Effector CD4-positive, alpha-beta T cell (primary cell): Measurements from ENCODE around the gene PCDHB14. TPM values are rescaled to one million over a fixed set of nuclear protein-coding genes. Genes with fewer than 3 reads are reported as not detected.
"Not testable (repeated sequence)": the region's sequence is repeated elsewhere in the genome, so short reads cannot be mapped to it uniquely, and the experiment has no call there.

Source experiments
- DNase-seq: peaks from one replicate; pipeline ENCODE4 v3.0.0-alpha.2; 2020
- total RNA-seq: gene quantifications from one replicate; lab custom pipeline; 2026; lab: John Stamatoyannopoulos, UW

PCDHB14 gene
- not detected for total RNA-seq

DNA sequence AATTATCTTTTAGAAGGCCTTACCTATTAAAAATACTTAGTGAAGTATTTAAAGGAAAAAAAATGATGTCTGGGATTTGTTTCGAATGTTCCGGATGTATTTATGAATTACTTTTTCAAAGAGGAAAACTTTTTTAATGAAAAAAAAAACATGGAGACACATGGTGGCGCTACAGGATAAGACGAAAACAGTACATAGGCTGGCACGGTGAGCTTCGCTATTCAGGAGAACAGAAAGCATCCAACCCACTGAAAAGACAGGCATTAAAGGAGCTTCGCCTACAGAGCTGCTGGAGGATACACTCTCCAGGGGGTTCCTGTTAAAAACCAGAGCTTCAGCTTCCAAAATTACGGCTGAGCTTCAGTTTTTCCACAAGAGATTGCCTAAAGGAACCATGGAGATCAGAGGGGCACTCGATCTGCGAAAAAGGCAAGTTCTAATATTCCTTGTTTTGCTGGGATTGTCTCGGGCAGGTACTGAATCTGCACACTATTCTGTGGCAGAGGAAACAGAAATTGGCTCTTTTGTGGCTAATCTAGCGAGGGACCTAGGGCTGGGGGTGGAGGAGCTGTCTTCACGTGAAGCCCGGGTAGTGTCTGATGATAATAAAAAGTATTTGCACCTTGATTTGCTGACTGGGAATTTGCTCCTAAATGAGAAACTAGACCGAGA lies at the start of gene PCDHB14:
Gene PCDHB14, plus strand, starts transcription at position 232 of the 672 bp plus-strand sequence. Its CDS starts 163 bp downstream, at position 395.
- DNase-seq: no peak

DNA sequence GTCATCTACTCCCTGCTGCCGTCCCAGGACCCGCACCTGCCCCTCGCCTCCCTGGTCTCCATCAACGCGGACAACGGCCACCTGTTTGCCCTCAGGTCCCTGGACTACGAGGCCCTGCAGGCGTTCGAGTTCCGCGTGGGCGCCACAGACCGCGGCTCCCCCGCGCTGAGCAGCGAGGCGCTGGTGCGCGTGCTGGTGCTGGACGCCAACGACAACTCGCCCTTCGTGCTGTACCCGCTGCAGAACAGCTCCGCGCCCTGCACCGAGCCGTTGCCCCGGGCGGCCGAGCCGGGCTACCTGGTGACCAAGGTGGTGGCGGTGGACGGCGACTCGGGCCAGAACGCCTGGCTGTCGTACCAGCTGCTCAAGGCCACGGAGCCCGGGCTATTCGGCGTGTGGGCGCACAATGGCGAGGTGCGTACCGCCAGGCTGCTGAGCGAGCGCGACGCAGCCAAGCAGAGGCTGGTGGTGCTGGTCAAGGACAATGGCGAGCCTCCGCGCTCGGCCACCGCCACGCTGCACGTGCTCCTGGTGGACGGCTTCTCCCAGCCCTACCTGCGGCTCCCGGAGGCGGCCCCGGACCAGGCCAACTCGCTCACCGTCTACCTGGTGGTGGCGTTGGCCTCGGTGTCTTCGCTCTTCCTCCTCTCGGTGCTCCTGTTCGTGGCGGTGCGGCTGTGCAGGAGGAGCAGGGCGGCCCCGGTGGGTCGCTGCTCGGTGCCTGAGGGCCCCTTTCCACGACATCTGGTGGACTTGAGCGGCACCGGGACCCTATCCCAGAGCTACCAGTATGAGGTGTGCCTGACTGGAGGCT lies 48.6 kb upstream of the PCDHB14 start:
- DNase-seq: not testable (repeated sequence)

DNA sequence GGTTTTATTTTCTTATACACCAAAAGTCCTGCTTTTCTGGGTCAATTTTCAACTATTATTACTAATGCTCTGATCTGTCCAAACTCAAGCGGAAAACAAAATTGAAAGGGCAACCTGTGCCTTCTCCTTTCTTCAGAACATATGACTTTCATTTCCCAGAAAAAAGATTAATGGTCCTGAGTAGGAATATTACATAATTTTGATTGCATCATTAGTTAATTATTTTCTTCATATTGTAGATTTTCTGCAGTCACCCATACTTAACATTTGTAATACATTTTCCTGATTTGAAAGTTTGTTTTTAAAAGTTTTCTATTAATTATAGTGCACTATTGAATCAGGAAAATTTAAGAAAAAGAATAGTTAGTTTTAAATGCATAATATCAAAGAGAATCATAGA lies 47.2 kb upstream of the PCDHB14 start:
- DNase-seq: no peak

DNA sequence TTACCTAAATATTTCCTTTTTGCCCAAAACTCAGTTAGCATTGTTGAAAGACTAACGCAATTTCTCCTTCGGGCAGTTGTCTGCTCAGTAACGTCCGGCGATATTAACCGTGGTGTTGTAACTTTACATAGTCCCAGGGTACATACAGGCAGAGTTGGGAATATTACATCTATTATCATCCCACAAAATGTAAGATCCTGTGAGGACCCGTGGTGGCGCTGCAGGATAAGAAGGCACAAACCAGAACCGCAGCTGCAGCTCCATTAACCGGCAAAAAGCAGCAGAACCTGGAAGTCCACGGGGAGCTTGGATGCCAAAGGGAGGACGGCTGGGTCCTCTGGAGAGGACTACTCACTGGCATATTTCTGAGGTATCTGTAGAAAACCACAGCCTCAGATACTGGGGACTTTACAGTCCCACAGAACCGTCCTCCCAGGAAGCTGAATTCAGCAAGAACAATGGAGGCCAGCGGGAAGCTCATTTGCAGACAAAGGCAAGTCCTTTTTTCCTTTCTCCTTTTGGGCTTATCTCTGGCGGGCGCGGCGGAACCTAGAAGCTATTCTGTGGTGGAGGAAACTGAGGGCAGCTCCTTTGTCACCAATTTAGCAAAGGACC lies 45.5 kb upstream of the PCDHB14 start, which contains the start of gene PCDHB8:
Gene PCDHB8, plus strand, starts transcription at position 214 of the 615 bp plus-strand sequence. Its CDS starts 245 bp downstream, at position 459.
- DNase-seq: not testable (repeated sequence)

DNA sequence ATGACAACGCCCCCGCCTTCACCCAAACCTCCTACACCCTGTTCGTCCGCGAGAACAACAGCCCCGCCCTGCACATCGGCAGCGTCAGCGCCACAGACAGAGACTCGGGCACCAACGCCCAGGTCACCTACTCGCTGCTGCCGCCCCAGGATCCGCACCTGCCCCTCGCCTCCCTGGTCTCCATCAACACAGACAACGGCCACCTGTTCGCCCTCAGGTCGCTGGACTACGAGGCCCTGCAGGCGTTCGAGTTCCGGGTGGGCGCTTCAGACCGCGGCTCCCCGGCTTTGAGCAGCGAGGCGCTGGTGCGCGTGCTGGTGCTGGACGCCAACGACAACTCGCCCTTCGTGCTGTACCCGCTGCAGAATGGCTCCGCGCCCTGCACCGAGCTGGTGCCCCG lies 43.8 kb upstream of the PCDHB14 start:
- not testable (repeated sequence) for DNase-seq

DNA sequence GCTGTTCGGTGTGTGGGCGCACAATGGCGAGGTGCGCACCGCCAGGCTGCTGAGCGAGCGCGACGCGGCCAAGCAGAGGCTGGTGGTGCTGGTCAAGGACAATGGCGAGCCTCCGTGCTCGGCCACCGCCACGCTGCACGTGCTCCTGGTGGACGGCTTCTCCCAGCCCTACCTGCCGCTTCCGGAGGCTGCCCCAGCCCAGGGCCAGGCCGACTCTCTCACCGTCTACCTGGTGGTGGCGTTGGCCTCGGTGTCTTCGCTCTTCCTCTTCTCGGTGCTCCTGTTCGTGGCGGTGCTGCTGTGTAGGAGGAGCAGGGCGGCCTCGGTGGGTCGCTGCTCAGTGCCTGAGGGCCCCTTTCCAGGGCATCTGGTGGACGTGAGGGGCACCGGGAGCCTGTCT lies 43.3 kb upstream of the PCDHB14 start:
- DNase-seq: not testable (repeated sequence)

DNA sequence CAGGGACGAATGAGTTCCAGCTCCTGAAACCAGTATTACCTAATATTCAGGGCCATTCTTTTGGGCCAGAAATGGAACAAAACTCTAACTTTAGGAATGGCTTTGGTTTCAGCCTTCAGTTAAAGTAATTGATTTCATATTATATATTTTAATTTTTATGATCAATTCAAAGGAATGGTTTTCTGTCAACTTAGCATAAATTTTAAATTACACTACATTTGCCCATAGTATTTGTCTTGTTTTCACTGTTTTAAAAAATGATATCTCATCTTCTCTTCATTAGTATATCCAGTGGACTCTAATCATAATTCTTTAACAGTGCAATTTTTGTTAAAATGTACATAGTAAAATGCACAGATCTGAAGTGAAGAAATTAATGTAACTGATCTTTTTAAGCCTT lies 42.8 kb upstream of the PCDHB14 start:
- no peak for DNase-seq

DNA sequence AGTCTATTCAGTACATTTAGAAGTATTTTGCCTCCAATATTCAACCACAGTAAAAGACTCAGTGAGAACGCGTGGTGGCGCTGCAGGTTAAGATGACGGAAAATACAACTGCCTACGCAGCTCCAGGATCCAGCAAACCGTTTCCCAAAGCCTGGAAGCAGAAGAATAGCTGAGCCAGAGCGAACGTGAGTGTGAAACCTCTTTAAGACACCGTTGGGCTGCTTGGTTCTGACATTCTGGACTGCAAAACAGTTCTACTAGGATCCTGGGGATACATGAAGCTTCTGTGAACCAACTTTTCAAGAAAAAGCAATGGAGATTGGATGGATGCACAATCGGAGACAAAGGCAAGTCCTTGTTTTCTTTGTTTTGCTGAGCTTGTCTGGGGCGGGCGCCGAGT lies 40.9 kb upstream of the PCDHB14 start, which contains the start of gene PCDHB16:
Gene PCDHB16, plus strand, starts transcription at position 140 of the 400 bp plus-strand sequence. Its CDS starts 173 bp downstream, at position 313.
- no peak for DNase-seq

DNA sequence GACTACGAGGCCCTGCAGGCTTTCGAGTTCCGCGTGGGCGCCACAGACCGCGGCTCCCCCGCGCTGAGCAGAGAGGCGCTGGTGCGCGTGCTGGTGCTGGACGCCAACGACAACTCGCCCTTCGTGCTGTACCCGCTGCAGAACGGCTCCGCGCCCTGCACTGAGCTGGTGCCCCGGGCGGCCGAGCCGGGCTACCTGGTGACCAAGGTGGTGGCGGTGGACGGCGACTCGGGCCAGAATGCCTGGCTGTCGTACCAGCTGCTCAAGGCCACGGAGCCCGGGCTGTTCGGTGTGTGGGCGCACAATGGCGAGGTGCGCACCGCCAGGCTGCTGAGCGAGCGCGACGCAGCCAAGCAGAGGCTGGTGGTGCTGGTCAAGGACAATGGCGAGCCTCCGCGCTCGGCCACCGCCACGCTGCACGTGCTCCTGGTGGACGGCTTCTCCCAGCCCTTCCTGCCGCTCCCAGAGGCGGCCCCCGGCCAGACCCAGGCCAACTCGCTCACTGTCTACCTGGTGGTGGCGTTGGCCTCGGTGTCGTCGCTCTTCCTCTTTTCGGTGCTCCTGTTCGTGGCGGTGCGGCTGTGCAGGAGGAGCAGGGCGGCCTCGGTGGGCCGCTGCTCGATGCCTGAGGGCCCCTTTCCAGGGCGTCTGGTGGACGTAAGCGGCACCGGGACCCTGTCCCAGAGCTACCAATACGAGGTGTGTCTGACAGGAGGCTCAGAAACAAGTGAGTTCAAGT lies 38.9 kb upstream of the PCDHB14 start:
- DNase-seq: not testable (repeated sequence)

DNA sequence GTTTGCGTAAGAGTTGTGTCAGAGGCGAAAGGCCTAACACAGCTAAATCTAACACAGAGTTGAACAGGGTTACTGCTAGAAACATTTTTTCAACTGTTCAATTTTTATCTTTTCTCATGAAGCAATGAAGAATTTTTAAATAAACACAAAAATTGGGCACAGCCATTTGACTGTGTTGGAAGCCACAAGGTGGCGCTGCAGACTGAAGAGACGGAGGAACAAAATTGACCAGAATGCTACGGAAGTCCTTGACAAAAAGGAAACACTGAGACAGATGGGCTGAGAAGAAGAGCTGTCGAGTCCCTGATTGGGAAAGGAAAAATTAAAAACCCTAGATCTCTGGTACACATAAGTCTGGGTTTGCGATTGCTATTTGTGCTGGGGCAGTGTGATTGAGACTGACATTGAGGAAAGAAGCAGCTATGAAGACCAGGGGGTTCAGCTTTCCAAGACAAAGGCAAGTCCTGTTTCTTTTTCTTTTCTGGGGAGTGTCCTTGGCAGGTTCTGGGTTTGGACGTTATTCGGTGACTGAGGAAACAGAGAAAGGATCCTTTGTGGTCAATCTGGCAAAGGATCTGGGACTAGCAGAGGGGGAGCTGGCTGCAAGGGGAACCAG lies 36.1 kb upstream of the PCDHB14 start, which contains the start of gene PCDHB9:
Gene PCDHB9, plus strand, starts transcription at position 265 of the 616 bp plus-strand sequence. Its CDS starts 158 bp downstream, at position 423.
- no peak for DNase-seq

DNA sequence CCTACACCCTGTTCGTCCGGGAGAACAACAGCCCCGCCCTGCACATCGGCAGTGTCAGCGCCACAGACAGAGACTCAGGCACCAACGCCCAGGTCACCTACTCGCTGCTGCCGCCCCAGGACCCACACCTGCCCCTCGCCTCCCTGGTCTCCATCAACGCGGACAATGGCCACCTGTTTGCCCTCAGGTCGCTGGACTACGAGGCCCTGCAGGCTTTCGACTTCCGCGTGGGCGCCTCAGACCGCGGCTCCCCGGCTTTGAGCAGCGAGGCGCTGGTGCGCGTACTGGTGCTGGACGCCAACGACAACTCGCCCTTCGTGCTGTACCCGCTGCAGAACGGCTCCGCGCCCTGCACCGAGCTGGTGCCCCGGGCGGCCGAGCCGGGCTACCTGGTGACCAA lies 34.5 kb upstream of the PCDHB14 start:
- not testable (repeated sequence) for DNase-seq

DNA sequence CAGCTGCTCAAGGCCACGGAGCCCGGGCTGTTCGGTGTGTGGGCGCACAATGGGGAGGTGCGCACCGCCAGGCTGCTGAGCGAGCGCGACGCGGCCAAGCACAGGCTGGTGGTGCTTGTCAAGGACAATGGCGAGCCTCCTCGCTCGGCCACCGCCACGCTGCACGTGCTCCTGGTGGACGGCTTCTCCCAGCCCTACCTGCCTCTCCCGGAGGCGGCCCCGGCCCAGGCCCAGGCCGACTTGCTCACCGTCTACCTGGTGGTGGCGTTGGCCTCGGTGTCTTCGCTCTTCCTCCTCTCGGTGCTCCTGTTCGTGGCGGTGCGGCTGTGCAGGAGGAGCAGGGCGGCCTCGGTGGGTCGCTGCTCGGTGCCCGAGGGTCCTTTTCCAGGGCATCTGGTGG lies 34.0 kb upstream of the PCDHB14 start:
- not testable (repeated sequence) for DNase-seq

DNA sequence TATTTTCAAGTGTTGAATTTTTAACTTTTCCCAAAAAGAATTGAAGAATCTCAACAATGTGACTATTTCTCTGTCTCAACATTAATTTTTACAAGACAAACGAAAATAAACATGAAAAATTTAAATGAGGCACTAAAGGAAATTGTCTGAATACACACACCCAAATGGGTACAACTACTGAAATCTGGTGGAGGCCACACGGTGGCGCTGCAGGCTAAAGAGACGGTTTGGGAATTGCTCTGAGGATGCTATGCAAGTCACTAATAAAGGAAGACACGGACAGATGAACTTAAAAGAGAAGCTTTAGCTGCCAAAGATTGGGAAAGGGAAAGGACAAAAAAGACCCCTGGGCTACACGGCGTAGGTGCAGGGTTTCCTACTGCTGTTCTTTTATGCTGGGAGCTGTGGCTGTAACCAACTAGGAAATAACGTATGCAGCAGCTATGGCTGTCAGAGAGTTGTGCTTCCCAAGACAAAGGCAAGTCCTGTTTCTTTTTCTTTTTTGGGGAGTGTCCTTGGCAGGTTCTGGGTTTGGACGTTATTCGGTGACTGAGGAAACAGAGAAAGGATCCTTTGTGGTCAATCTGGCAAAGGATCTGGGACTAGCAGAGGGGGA lies 30.9 kb upstream of the PCDHB14 start, which contains the start of gene PCDHB10:
Gene PCDHB10, plus strand, starts transcription at position 244 of the 616 bp plus-strand sequence. Its CDS starts 200 bp downstream, at position 444.
- DNase-seq: no peak

DNA sequence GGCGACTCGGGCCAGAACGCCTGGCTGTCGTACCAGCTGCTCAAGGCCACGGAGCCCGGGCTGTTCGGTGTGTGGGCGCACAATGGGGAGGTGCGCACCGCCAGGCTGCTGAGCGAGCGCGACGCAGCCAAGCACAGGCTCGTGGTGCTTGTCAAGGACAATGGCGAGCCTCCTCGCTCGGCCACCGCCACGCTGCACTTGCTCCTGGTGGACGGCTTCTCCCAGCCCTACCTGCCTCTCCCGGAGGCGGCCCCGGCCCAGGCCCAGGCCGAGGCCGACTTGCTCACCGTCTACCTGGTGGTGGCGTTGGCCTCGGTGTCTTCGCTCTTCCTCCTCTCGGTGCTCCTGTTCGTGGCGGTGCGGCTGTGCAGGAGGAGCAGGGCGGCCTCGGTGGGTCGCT lies 28.8 kb upstream of the PCDHB14 start:
- not testable (repeated sequence) for DNase-seq

DNA sequence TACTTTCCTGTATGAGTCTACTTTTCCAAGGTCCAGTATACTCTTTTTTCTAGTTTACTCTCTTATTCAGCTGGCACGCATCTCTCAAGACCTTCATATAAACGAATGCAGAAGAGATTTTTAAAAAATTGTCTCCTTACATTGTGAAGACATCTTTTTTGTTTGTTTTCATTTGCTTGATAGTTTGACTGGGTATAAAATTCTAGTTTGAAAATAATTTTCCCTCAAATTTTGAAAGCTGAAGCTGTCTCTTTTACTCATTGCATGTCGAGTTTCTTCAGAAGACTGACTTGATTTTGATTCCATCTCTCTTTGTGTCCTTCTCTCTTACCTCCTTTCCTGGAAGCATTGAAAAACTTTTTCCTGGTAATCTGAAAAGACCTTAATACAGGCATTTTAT lies 26.8 kb upstream of the PCDHB14 start:
- no peak for DNase-seq

DNA sequence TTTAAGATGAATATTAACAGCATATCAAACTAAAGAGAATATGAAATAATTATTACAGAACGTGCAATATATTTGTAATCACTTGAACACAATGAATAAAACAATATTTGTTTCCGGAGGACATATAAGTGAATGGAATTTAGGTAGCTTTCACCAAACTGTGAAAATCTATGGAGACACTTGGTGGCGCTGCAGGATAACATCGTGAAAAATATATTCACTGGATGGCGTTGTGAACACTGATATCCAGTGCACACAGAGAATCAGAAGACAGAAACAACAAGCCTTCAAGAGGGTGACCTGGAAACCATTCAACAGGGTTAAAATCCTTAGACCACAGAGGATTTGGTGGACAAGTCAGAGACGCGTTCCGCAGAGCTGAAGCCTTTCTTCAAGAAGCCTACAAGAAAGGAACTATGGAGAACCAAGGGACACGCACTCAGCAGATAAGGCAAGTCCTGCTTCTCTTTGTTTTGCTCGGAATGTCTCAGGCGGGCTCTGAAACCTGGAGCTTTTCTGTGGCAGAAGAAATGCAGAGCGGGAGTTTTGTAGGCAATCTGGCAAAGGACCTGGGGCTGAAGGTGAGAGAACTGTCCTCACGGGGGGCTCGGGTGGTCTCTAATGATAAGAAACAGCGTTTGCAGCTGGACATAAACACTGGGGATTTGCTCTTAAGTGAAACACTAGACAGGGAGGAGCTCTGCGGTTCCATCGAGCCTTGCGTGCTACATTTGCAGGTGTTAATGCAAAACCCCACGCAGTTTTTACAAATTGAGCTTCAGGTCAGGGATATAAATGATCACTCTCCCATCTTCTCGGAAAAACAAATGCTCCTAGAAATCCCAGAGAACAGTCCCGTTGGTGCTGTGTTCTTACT lies 23.5 kb upstream of the PCDHB14 start, which contains the start of gene PCDHB11:
Gene PCDHB11, plus strand, starts transcription at position 269 of the 877 bp plus-strand sequence. Its CDS starts 148 bp downstream, at position 417.
- no peak for DNase-seq

DNA sequence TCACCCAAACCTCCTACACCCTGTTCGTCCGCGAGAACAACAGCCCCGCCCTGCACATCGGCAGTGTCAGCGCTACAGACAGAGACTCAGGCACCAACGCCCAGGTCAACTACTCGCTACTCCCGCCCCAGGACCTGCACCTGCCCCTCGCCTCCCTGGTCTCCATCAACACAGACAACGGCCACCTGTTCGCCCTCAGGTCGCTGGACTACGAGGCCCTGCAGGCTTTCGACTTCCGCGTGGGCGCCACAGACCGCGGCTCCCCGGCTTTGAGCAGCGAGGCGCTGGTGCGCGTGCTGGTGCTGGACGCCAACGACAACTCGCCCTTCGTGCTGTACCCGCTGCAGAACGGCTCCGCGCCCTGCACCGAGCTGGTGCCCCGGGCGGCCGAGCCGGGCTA lies 22.0 kb upstream of the PCDHB14 start:
- not testable (repeated sequence) for DNase-seq

DNA sequence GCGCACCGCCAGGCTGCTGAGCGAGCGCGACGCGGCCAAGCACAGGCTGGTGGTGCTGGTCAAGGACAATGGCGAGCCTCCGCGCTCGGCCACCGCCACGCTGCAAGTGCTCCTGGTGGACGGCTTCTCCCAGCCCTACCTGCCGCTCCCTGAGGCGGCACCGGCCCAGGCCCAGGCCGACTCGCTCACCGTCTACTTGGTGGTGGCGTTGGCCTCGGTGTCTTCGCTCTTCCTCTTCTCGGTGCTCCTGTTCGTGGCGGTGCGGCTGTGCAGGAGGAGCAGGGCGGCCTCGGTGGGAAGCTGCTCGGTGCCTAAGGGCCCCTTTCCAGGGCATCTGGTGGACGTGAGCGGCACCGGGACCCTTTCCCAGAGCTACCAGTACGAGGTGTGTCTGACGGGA lies 21.5 kb upstream of the PCDHB14 start:
- not testable (repeated sequence) for DNase-seq

DNA sequence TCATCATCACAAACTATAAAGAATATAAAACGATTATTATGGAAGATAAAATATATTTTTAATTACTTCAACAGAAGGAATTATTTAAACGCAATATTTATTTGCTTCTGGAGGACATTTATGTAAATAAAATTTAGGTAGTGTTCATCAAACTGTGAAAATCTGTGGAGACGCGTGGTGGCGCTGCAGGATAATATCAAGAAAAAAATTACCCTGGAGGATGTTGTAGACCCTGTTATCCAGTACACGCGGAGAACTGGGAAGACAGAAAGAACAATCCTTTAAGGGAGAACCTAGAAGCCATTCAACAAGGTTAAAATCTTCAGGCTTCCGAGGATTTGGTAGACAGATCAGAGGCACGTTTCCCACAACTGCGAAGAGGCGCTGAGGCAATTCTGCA lies 14.7 kb upstream of the PCDHB14 start, which contains the start of gene PCDHB12:
Gene PCDHB12, plus strand, starts transcription at position 242 of the 400 bp plus-strand sequence. CDS start 189 bp downstream, outside the sequence.
- DNase-seq: no peak

DNA sequence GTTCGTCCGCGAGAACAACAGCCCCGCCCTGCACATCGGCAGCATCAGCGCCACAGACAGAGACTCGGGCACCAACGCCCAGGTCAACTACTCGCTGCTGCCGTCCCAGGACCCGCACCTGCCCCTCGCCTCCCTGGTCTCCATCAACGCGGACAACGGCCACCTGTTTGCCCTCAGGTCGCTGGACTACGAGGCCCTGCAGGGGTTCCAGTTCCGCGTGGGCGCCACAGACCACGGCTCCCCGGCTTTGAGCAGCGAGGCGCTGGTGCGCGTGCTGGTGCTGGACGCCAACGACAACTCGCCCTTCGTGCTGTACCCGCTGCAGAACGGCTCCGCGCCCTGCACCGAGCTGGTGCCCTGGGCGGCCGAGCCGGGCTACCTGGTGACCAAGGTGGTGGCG lies 12.9 kb upstream of the PCDHB14 start:
- DNase-seq: not testable (repeated sequence)
